Neural progenitor cell (in vitro differentiated cells): ENCODE measurements around the gene ABHD15. TPM values are rescaled to one million over a fixed set of nuclear protein-coding genes. Genes with fewer than 3 reads are reported as not detected.
A peak's percentile ranks its signal among the peaks of the same experiment; 100 is the strongest.

ENCODE experiments used
- DNase-seq: peaks from one replicate; pipeline ENCODE4 v3.0.0-alpha.2; 2016; ENCODE audit warnings: low spot score
- H2AFZ ChIP-seq: fragments of 200-600 bp; sonication (generic); replicated peaks from 2 replicates; pipeline ENCODE4 v1.6.1; 2016; ENCODE audit warnings: antibody characterized with exemption
- H3F3A ChIP-seq: fragments of 200-600 bp; sonication (generic); 2 replicates; pipeline ENCODE4 v1.6.1; 2016; ENCODE audit warnings: antibody characterized with exemption, low read depth
- H3K27ac ChIP-seq: fragments of 200-600 bp; sonication (generic); 2 replicates; pipeline ENCODE4 v1.5.1; 2016; ENCODE audit warnings: mild to moderate bottlenecking
- H3K27me3 ChIP-seq: fragments of 200-600 bp; sonication (generic); 2 replicates; pipeline ENCODE4 v1.6.1; 2016; ENCODE audit warnings: mild to moderate bottlenecking, moderate library complexity
- H3K36me3 ChIP-seq: fragments of 200-600 bp; sonication (generic); 2 replicates; pipeline ENCODE4 v1.5.1; 2016
- H3K4me1 ChIP-seq: fragments of 200-600 bp; sonication (generic); 2 replicates; pipeline ENCODE4 v1.6.1; 2016; ENCODE audit warnings: mixed run types
- H3K4me2 ChIP-seq: fragments of 200-600 bp; sonication (generic); 2 replicates; pipeline ENCODE4 v1.6.1; 2016
- H3K4me3 ChIP-seq: fragments of 200-600 bp; sonication (generic); 2 replicates; pipeline ENCODE4 v1.5.1; 2016
- H3K79me2 ChIP-seq: fragments of 200-600 bp; sonication (generic); 2 replicates; pipeline ENCODE4 v1.6.1; 2016; ENCODE audit warnings: low read depth
- H3K9ac ChIP-seq: fragments of 200-600 bp; sonication (generic); 2 replicates; pipeline ENCODE4 v1.6.1; 2016
- H3K9me3 ChIP-seq: fragments of 200-600 bp; sonication (generic); 2 replicates; pipeline ENCODE4 v1.5.1; 2016; ENCODE audit warnings: low read depth
- H4K20me1 ChIP-seq: fragments of 200-600 bp; sonication (generic); 2 replicates; pipeline ENCODE4 v1.6.1; 2016; ENCODE audit warnings: low read depth
- H3K27ac Mint-ChIP-seq: 3 replicates; pipeline ENCODE4 v1.8.0; 2021; ENCODE audit warnings: mixed read lengths
- H3K27me3 Mint-ChIP-seq: 2 replicates; pipeline ENCODE4 v1.8.0; 2022; ENCODE audit warnings: low read depth, mild to moderate bottlenecking, inconsistent platforms, moderate library complexity, mixed read lengths; ENCODE audit not compliant: insufficient read depth
- H3K36me3 Mint-ChIP-seq: 3 replicates; pipeline ENCODE4 v1.8.0; 2021; ENCODE audit warnings: mixed read lengths
- H3K4me1 Mint-ChIP-seq: 3 replicates; pipeline ENCODE4 v1.8.0; 2021; ENCODE audit warnings: mixed read lengths
- H3K4me3 Mint-ChIP-seq: 3 replicates; pipeline ENCODE4 v1.8.0; 2021; ENCODE audit warnings: mild to moderate bottlenecking, moderate library complexity, mixed read lengths
- H3K9me3 Mint-ChIP-seq: 3 replicates; pipeline ENCODE4 v1.8.0; 2020; ENCODE audit warnings: mixed read lengths
- CTCF ChIP-seq: fragments of 200-600 bp; sonication (generic); IDR thresholded peaks from 2 replicates; pipeline ENCODE4 v1.5.1; 2017; ENCODE audit warnings: antibody characterized with exemption, mild to moderate bottlenecking
- EZH2 ChIP-seq: fragments of 200-600 bp; sonication (generic); IDR thresholded peaks from 2 replicates; pipeline ENCODE4 v1.6.1; 2017; ENCODE audit warnings: antibody characterized with exemption, mild to moderate bottlenecking, moderate library complexity
- EZH2phosphoT487 ChIP-seq: fragments of 200-600 bp; sonication (generic); IDR thresholded peaks from 2 replicates; pipeline ENCODE4 v1.6.1; 2017; ENCODE audit warnings: antibody characterized with exemption
- total RNA-seq: library from RNA; depleted of rRNA; stranded (reverse); fragments of >200 nt; gene quantifications from 2 replicates; pipeline ENCODE4 v1.2.3, GENCODE V29; 2015; ENCODE audit warnings: low replicate concordance

Gene ABHD15
- total RNA-seq, 1 donor from 2014 or later = 2.5 TPM

- peaks cover 5% of the 10 kb centered on the region for H3K27me3 Mint-ChIP-seq
- H3K9me3 Mint-ChIP-seq = no peaks in the 10 kb centered on the region
- H3K36me3 Mint-ChIP-seq = peaks cover 3% of the 10 kb centered on the region
Observed at GRCh38 chr17:29603109-29603674, 36.4 kb upstream of the ABHD15 start.

GRCh38 chr17:29597361-29598172, 30.7 kb upstream of the ABHD15 start:
- Mint-ChIP-seq H3K4me3 (peak overlapping the region; percentile 71), H3K9me3 (no peaks in the 10 kb centered on the region), H3K27me3 (peaks cover 6% of the 10 kb centered on the region), H3K27ac (no peak overlapping the region), H3K4me1 (peaks cover 42% of the 10 kb centered on the region), H3K36me3 (no peaks in the 10 kb centered on the region)
- Histone ChIP-seq H3K4me3 (no peak overlapping the region), H3K9me3 (no peaks in the 10 kb centered on the region), H3K27me3 (no peaks in the 10 kb centered on the region), H3K27ac (peak overlapping the region; percentile 44), H3K4me2 (peak overlapping the region; percentile 72), H4K20me1 (peaks cover 34% of the 10 kb centered on the region), H3K79me2 (peaks cover 40% of the 10 kb centered on the region), H3F3A (peaks cover 37% of the 10 kb centered on the region), H3K4me1 (peaks cover 51% of the 10 kb centered on the region), H3K36me3 (no peaks in the 10 kb centered on the region), H3K9ac (no peak overlapping the region), H2AFZ (no peak overlapping the region)
- DNase-seq = peak; percentile 66
- no peak for TF ChIP-seq EZH2
- TF ChIP-seq EZH2phosphoT487 = no peak
- TF ChIP-seq CTCF = no peak

More at GRCh38 chr17:29603109-29603674, 36.4 kb upstream of the ABHD15 start:
- H3K36me3 ChIP-seq = no peaks in the 10 kb centered on the region
- no peaks in the 10 kb centered on the region for H3K9me3 ChIP-seq
- no peak overlapping the region for H3K4me3 Mint-ChIP-seq
- no peaks in the 10 kb centered on the region for H3K27me3 ChIP-seq
- no peak for TF ChIP-seq CTCF
- TF ChIP-seq EZH2phosphoT487 = no peak
- peaks cover 16% of the 10 kb centered on the region for H3K4me1 Mint-ChIP-seq
- H3K27ac Mint-ChIP-seq = peak overlapping the region; percentile 51
- no peak overlapping the region for H3K9ac ChIP-seq
- peaks cover 13% of the 10 kb centered on the region for H3K4me1 ChIP-seq
- H2AFZ ChIP-seq = no peak overlapping the region
- H3F3A ChIP-seq = peaks cover 7% of the 10 kb centered on the region
- no peak for DNase-seq
- no peaks in the 10 kb centered on the region for H4K20me1 ChIP-seq
- peaks cover 31% of the 10 kb centered on the region for H3K79me2 ChIP-seq
- H3K4me3 ChIP-seq = no peak overlapping the region
- H3K4me2 ChIP-seq = no peak overlapping the region
- no peak overlapping the region for H3K27ac ChIP-seq

- DNase-seq = no peak
Observed at GRCh38 chr17:29596811-29597210, 30.0 kb upstream of the ABHD15 start.

More at GRCh38 chr17:29596811-29597210, 30.0 kb upstream of the ABHD15 start:
- no peak overlapping the region for H3K27ac Mint-ChIP-seq
- H3K79me2 ChIP-seq = peaks cover 38% of the 10 kb centered on the region
- H3K27me3 ChIP-seq = no peaks in the 10 kb centered on the region
- peaks cover 49% of the 10 kb centered on the region for H3K4me1 Mint-ChIP-seq
- H3K9ac ChIP-seq = no peak overlapping the region
- H3K9me3 Mint-ChIP-seq = no peaks in the 10 kb centered on the region
- H4K20me1 ChIP-seq = peaks cover 34% of the 10 kb centered on the region
- H3K9me3 ChIP-seq = no peaks in the 10 kb centered on the region
- H3K4me2 ChIP-seq = peak overlapping the region; percentile 72
- peaks cover 44% of the 10 kb centered on the region for H3F3A ChIP-seq
- H3K4me3 Mint-ChIP-seq = no peak overlapping the region
- H3K36me3 ChIP-seq = no peaks in the 10 kb centered on the region
- no peaks in the 10 kb centered on the region for H3K36me3 Mint-ChIP-seq
- H3K4me3 ChIP-seq = no peak overlapping the region
- H3K27me3 Mint-ChIP-seq = peaks cover 12% of the 10 kb centered on the region
- peaks cover 59% of the 10 kb centered on the region for H3K4me1 ChIP-seq
- no peak for TF ChIP-seq CTCF
- TF ChIP-seq EZH2phosphoT487 = no peak
- TF ChIP-seq EZH2 = no peak
- no peak overlapping the region for H3K27ac ChIP-seq
- H2AFZ ChIP-seq = no peak overlapping the region
